DND-41 (cell line): ENCODE data around the gene LARP4B.
A peak's percentile ranks its signal among the peaks of the same experiment; 100 is the strongest.
"Not testable (repeated sequence)": the region's sequence is repeated elsewhere in the genome, so short reads cannot be mapped to it uniquely, and the experiment has no call there.

Experiments
- ATAC-seq: fragments of 200-7000 bp; cut with Tn5 transposase; 3 replicates; pipeline ENCODE4 v1.9.1; 2021; ENCODE audit warnings: low read depth; ENCODE audit not compliant: insufficient read depth
- DNase-seq: peaks from one replicate; pipeline ENCODE4 v3.0.0-alpha.2; 2020
- H2AFZ ChIP-seq: 2 replicates; pipeline ENCODE4 v1.6.0; 2012; ENCODE audit warnings: low read depth, low read length
- H3K27ac ChIP-seq: 2 replicates; pipeline ENCODE4 v1.5.1; 2012; ENCODE audit warnings: low read length, inconsistent platforms
- H3K27me3 ChIP-seq: fragments of 200-600 bp; sonication (generic); 2 replicates; pipeline ENCODE4 v1.6.0; 2012; ENCODE audit warnings: low read length, mild to moderate bottlenecking, inconsistent platforms; ENCODE audit not compliant: insufficient read depth, poor library complexity
- H3K36me3 ChIP-seq: 2 replicates; pipeline ENCODE4 v1.5.1; 2012; ENCODE audit warnings: low read length, inconsistent platforms; ENCODE audit not compliant: insufficient read depth
- H3K4me1 ChIP-seq: 2 replicates; pipeline ENCODE4 v1.5.1; 2012; ENCODE audit warnings: mild to moderate bottlenecking, low read length; ENCODE audit not compliant: insufficient read depth
- H3K4me2 ChIP-seq: 2 replicates; pipeline ENCODE4 v1.6.0; 2012; ENCODE audit warnings: mild to moderate bottlenecking, moderate library complexity, low read length, inconsistent platforms; ENCODE audit not compliant: insufficient read depth
- H3K4me3 ChIP-seq, 2 experiments: fragments of 200-600 bp in 1 of 2; shearing (Covaris generic) in 1 of 2; 2 replicates each; pipeline ENCODE4 v1.5.1; 2012 to 2016; ENCODE audit warnings: inconsistent platforms in 2 of 2, low read length in 2 of 2, mild to moderate bottlenecking in 2 of 2, low read depth in 1 of 2, moderate library complexity in 1 of 2
- H3K79me2 ChIP-seq: 2 replicates; pipeline ENCODE4 v1.6.0; 2012; ENCODE audit warnings: low read length, inconsistent platforms; ENCODE audit not compliant: insufficient read depth
- H3K9ac ChIP-seq: 2 replicates; pipeline ENCODE4 v1.6.0; 2012; ENCODE audit warnings: low read depth, mild to moderate bottlenecking, inconsistent platforms, low read length, moderate library complexity
- H3K9me3 ChIP-seq: 2 replicates; pipeline ENCODE4 v1.5.1; 2012; ENCODE audit warnings: low read length, moderate library complexity, mild to moderate bottlenecking, inconsistent platforms; ENCODE audit not compliant: insufficient read depth, severe bottlenecking
- H4K20me1 ChIP-seq: 2 replicates; pipeline ENCODE4 v1.6.0; 2012; ENCODE audit warnings: low read length; ENCODE audit not compliant: insufficient read depth
- EZH2 ChIP-seq: IDR thresholded peaks from 3 replicates; pipeline ENCODE4 v1.6.1; 2012; ENCODE audit warnings: borderline replicate concordance, low read depth, mild to moderate bottlenecking, moderate library complexity, low read length, inconsistent platforms; ENCODE audit not compliant: severe bottlenecking
- TF ChIP-seq, protein P1 (sequence below): IDR thresholded peaks from 2 replicates; pipeline ENCODE4 v1.5.1; 2012; ENCODE audit warnings: borderline replicate concordance, low read length, moderate library complexity, mild to moderate bottlenecking; ENCODE audit not compliant: poor library complexity, severe bottlenecking; ENCODE audit errors: extremely low read depth

The LARP4B gene

DNA sequence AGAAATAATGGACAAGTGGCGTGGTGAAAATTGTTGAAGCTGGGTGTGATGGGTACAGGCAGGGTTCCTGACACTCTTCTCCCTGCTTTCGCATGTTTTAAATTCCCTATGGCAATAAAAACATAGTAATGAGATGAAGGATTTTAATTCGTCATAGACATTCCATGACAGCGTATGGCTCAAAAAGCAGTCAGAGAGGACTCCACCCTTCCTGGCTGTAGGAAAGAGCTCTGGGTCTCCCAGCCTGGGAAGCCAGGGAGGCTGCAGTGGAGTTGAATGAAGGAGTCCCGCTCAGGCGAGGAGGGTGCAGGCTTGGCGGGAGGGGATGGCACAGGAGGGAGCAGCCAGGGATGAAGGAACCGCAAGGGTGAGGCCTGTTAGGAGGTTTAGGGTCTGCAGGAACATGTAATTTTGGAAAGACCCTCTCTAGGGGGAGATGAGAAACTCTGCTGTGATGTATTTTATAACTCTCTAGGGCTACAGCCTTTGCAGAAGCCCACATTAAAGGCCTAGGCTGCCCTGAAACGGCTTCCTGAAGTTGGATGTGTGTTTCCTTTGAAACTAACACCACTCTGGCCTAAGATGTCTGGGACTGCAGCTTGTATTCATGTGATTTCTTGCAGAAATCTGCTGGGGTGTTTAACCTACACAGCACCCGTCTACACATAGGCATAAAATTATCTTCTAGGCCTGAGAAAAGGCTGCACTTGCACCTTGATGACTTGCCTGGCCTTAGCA is 7.6 kb upstream of the LARP4B start:
- Histone ChIP-seq H3K79me2 (no peaks in the 10 kb centered on the region), H3K4me2 (no peak overlapping the region), H2AFZ (0 out of 2 replicates have a peak overlapping the region, but pooled peaks have one; percentile 6), H3K4me1 (peaks cover 8% of the 10 kb centered on the region), H3K27ac (no peak overlapping the region), H4K20me1 (no peaks in the 10 kb centered on the region), H3K36me3 (no peaks in the 10 kb centered on the region), H3K4me3 (no peak overlapping the region), H3K9me3 (no peaks in the 10 kb centered on the region), H3K9ac (no peak overlapping the region), H3K27me3 (no peaks in the 10 kb centered on the region)
- TF ChIP-seq EZH2, result no peak
- DNase-seq (peak; percentile 49), ATAC-seq (peak; percentile 91)

DNA sequence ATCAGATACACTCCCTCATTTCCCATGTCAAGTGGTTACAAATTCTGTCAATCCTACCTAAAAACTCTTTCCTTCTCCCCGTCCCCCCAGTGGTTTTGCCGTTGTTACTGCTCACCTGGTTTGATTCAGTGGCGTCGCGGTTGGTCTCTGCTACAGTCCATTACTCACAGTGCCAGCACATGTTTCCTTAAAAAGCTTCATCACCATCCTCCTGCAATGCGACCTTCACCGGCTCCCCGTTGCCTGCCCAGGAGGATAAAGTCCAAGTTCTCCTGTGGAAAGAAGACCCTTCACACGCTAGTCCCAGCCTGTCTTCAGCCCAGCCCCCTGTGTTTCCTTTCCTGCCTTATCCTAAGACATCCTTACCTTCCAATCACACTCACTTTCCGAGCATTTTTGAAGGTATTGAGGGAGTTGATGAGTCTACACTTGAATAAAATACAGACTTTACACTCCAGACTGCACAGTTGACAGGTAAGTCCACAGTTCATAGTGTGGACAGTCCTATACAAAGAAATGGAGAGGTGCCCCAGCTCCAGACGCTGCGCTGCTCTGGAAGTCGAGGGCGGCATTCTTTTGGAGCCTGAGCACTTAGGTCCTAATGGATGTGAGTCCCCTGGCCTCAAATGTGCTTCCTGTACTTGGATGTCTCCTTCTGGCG is 3.4 kb upstream of the LARP4B start:
- Histone ChIP-seq H3K27ac (no peak overlapping the region), H3K4me3 (no peak overlapping the region), H2AFZ (no peak overlapping the region), H3K36me3 (no peaks in the 10 kb centered on the region), H3K27me3 (no peaks in the 10 kb centered on the region), H3K4me1 (peaks cover 29% of the 10 kb centered on the region), H3K9ac (no peak overlapping the region), H3K4me2 (no peak overlapping the region), H3K79me2 (peaks cover 23% of the 10 kb centered on the region), H4K20me1 (peaks cover 9% of the 10 kb centered on the region; the same call in 1 of the 2 replicates), H3K9me3 (no peaks in the 10 kb centered on the region)
- TF ChIP-seq EZH2, result no peak
- TF ChIP-seq, protein P1, sequence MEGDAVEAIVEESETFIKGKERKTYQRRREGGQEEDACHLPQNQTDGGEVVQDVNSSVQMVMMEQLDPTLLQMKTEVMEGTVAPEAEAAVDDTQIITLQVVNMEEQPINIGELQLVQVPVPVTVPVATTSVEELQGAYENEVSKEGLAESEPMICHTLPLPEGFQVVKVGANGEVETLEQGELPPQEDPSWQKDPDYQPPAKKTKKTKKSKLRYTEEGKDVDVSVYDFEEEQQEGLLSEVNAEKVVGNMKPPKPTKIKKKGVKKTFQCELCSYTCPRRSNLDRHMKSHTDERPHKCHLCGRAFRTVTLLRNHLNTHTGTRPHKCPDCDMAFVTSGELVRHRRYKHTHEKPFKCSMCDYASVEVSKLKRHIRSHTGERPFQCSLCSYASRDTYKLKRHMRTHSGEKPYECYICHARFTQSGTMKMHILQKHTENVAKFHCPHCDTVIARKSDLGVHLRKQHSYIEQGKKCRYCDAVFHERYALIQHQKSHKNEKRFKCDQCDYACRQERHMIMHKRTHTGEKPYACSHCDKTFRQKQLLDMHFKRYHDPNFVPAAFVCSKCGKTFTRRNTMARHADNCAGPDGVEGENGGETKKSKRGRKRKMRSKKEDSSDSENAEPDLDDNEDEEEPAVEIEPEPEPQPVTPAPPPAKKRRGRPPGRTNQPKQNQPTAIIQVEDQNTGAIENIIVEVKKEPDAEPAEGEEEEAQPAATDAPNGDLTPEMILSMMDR, result no peak
- ATAC-seq (no peak), DNase-seq (no peak)

DNA sequence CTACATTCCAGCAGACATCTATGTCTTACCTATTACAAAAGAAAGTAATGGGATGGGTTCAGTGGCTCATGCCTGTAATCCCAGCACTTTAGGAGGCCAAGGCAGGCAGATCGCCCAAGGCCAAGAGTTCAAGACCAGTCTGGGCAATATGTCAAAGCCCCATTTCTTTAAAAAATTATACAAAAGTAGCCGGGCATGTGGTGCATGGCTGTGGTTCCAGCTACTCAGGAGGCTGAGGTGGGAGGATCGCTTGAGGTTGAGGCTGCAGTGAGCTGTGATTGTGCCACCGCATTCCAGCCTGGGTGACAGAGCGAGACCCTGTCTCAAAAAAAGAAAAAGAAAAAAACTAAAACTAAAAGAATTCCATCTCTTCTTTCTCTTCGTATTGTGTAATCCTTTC is 2.7 kb upstream of the LARP4B start:
- ATAC-seq, H3K4me3 ChIP-seq, H3K9ac ChIP-seq, H2AFZ ChIP-seq, H3K4me2 ChIP-seq, H3K36me3 ChIP-seq, DNase-seq, H3K27me3 ChIP-seq, H3K9me3 ChIP-seq, H3K27ac ChIP-seq: not testable (repeated sequence)
- peaks cover 32% of the 10 kb centered on the region for H3K4me1 ChIP-seq
- H3K79me2 ChIP-seq, result peaks cover 30% of the 10 kb centered on the region
- H4K20me1 ChIP-seq, result peaks cover 17% of the 10 kb centered on the region

DNA sequence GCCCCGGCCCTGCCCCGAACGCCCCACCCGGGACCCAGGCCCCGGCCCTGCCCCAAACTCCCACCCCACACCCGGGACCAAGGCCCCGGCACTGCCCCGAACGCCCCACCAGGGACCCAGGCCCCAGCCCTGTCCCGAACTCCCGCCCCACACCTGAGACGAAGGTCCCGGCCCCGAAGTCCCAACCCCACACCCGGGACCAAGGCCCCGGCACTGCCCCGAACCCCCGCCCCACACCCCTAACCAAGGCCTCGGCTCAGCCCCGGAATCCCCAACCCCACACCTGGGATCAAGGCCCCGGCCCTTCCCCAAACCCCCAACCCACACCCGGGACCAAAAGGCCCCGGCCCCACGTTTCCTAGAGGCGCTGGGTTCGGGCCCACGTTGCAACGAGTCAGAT is 1.1 kb upstream of the LARP4B start:
- Histone ChIP-seq H2AFZ (no peak overlapping the region), H3K27ac (peak overlapping the region; percentile 24; the same call in 1 of the 2 replicates), H3K9me3 (no peaks in the 10 kb centered on the region), H4K20me1 (peaks cover 32% of the 10 kb centered on the region), H3K9ac (peak overlapping the region; percentile 82), H3K79me2 (peaks cover 46% of the 10 kb centered on the region), H3K4me3 (peak overlapping the region; percentile 34 to 60; a peak in 3 of 4 replicates), H3K4me1 (peaks cover 42% of the 10 kb centered on the region), H3K36me3 (0 out of 2 replicates have a peak, but pooled peaks cover 8% of the 10 kb centered on the region), H3K27me3 (no peaks in the 10 kb centered on the region), H3K4me2 (peak overlapping the region; percentile 66)
- no peak for TF ChIP-seq EZH2
- TF ChIP-seq, protein P1, result no peak
- ATAC-seq (no peak), DNase-seq (no peak)
